Measurements from ENCODE around the gene YAF2.

Gene YAF2

GRCh38 chr12:42213023-42213422, 25.0 kb downstream of the YAF2 start:
- H3K27ac ChIP-seq = peak overlapping the region; percentile 16; the same call in 1 of the 2 replicates
- TF ChIP-seq ZFX (IDR thresholded peaks at IDR 0.05; ENCODE audit: borderline replicate concordance) = no peak

GRCh38 chr12:42208574-42208973, 29.5 kb downstream of the YAF2 start:
- TF ChIP-seq CTCF (IDR thresholded peaks at IDR 0.05) (no peak), ZFX (IDR thresholded peaks at IDR 0.05; ENCODE audit: borderline replicate concordance) (no peak)
- H3K27ac ChIP-seq = no peak overlapping the region

GRCh38 chr12:42204819-42205218, 33.2 kb downstream of the YAF2 start:
- TF ChIP-seq ZFX (IDR thresholded peaks at IDR 0.05; ENCODE audit: borderline replicate concordance) = no peak
- TF ChIP-seq CTCF (IDR thresholded peaks at IDR 0.05) = no peak
- no peak overlapping the region for H3K27ac ChIP-seq

GRCh38 chr12:42204362-42204761, 33.7 kb downstream of the YAF2 start:
- no peak for TF ChIP-seq CTCF (IDR thresholded peaks at IDR 0.05)
- no peak for TF ChIP-seq ZFX (IDR thresholded peaks at IDR 0.05; ENCODE audit: borderline replicate concordance)
- H3K27ac ChIP-seq = no peak overlapping the region

GRCh38 chr12:42201063-42201462, 37.0 kb downstream of the YAF2 start:
- no peak for TF ChIP-seq CTCF (IDR thresholded peaks at IDR 0.05)
- no peak overlapping the region for H3K27ac ChIP-seq

GRCh38 chr12:42199007-42199406, 39.0 kb downstream of the YAF2 start:
- no peak for TF ChIP-seq ZFX (IDR thresholded peaks at IDR 0.05; ENCODE audit: borderline replicate concordance)
- no peak for TF ChIP-seq CTCF (IDR thresholded peaks at IDR 0.05)
- no peak overlapping the region for H3K27ac ChIP-seq

GRCh38 chr12:42196723-42197603, 41.1 kb downstream of the YAF2 start:
- TF ChIP-seq CTCF (IDR thresholded peaks at IDR 0.05) (no peak), ZFX (IDR thresholded peaks at IDR 0.05; ENCODE audit: borderline replicate concordance) (no peak)
- no peak overlapping the region for H3K27ac ChIP-seq
